Testis (tissue), 2 donors: ENCODE data around the gene TMEM61.

Experiments
- CTCF ChIP-seq, 3 experiments: fragments of 450-650 bp in 2 of 3; fragments of 200-600 bp in 1 of 3; sonication (generic) in 1 of 3; IDR thresholded peaks; one replicate each; pipeline ENCODE4 v1.5.1; 2016 to 2019; ENCODE audit warnings: antibody characterized with exemption in 3 of 3, mild to moderate bottlenecking in 2 of 3, moderate library complexity in 1 of 3
- POLR2A ChIP-seq: fragments of 450-650 bp; IDR thresholded peaks from one replicate; pipeline ENCODE4 v1.6.1; 2017; ENCODE audit warnings: antibody characterized with exemption, mild to moderate bottlenecking, moderate library complexity

- no peak for TF ChIP-seq CTCF (IDR thresholded peaks at IDR 0.05)
- TF ChIP-seq POLR2A, result no peak
These were observed 20.9 kb downstream of the TMEM61 start for GRCh38 chr1:55001311-55001710.
